Stimulated activated CD8-positive, alpha-beta memory T cell treated with anti-CD3 and anti-CD28 coated beads, Interleukin-12 subunit alpha, Interleukin-12 subunit beta, amount 100 ng/mL, for 24 hours (primary cell): ENCODE measurements around the gene EIF4G3.
"Not testable (repeated sequence)": the region's sequence is repeated elsewhere in the genome, so short reads cannot be mapped to it uniquely, and the experiment has no call there.

Experiments used
- DNase-seq: peaks from one replicate; pipeline ENCODE4 v3.0.0-alpha.2; 2020; ENCODE audit errors: extremely low read depth

The EIF4G3 gene

GRCh38 chr1:20949871-20950590 is 226.7 kb downstream of the EIF4G3 start:
- no peak for DNase-seq

GRCh38 chr1:20948101-20948500 is 228.6 kb downstream of the EIF4G3 start:
- no peak for DNase-seq

GRCh38 chr1:20947409-20947808 is 229.3 kb downstream of the EIF4G3 start:
- DNase-seq: no peak

GRCh38 chr1:20936621-20937020 is 240.1 kb downstream of the EIF4G3 start:
- DNase-seq: no peak

- DNase-seq: no peak
Observed at GRCh38 chr1:20936216-20936615, 240.5 kb downstream of the EIF4G3 start.

- no peak for DNase-seq
Observed at GRCh38 chr1:20935717-20936116, 241.0 kb downstream of the EIF4G3 start.

- no peak for DNase-seq
Observed at GRCh38 chr1:20932437-20932977, 244.2 kb downstream of the EIF4G3 start.

- no peak for DNase-seq
Observed at GRCh38 chr1:20931930-20932436, 244.7 kb downstream of the EIF4G3 start.

- no peak for DNase-seq
Observed at GRCh38 chr1:20930427-20930826, 246.3 kb downstream of the EIF4G3 start.

- no peak for DNase-seq
Observed at GRCh38 chr1:20928146-20928545, 248.6 kb downstream of the EIF4G3 start.

GRCh38 chr1:20921285-20921684 is 255.4 kb downstream of the EIF4G3 start:
- DNase-seq: no peak

- no peak for DNase-seq
Observed at GRCh38 chr1:20913242-20913641, 263.5 kb downstream of the EIF4G3 start.

- not testable (repeated sequence) for DNase-seq
Observed at GRCh38 chr1:20907526-20907925, 269.2 kb downstream of the EIF4G3 start.

- no peak for DNase-seq
Observed at GRCh38 chr1:20903437-20903836, 273.3 kb downstream of the EIF4G3 start.

- no peak for DNase-seq
Observed at GRCh38 chr1:20900056-20900455, 276.6 kb downstream of the EIF4G3 start.

- DNase-seq: no peak
Observed at GRCh38 chr1:20899154-20899972, 277.3 kb downstream of the EIF4G3 start.

- DNase-seq: no peak
Observed at GRCh38 chr1:20896826-20897225, 279.9 kb downstream of the EIF4G3 start.

- no peak for DNase-seq
Observed at GRCh38 chr1:20893931-20894330, 282.8 kb downstream of the EIF4G3 start.

GRCh38 chr1:20891091-20891490 is 285.6 kb downstream of the EIF4G3 start:
- no peak for DNase-seq

GRCh38 chr1:20887246-20887645 is 289.5 kb downstream of the EIF4G3 start:
- no peak for DNase-seq

- no peak for DNase-seq
Observed at GRCh38 chr1:20885121-20885520, 291.6 kb downstream of the EIF4G3 start.

- no peak for DNase-seq
Observed at GRCh38 chr1:20884513-20884912, 292.2 kb downstream of the EIF4G3 start.

GRCh38 chr1:20883766-20884165 is 292.9 kb downstream of the EIF4G3 start:
- DNase-seq: no peak
